Midbrain (tissue), 1 donor: ENCODE results near the gene GGA2.
"Not testable (repeated sequence)": the region's sequence is repeated elsewhere in the genome, so short reads cannot be mapped to it uniquely, and the experiment has no call there.

Source experiments
- DNase-seq: peaks from one replicate; lab custom pipeline; 2025; lab: John Stamatoyannopoulos, UW

Gene GGA2

GRCh38 chr16:23510164-23510914 is at the start of gene GGA2:
Gene GGA2, minus strand, starts transcription at chr16:23510494. Its CDS starts 83 bp downstream, at chr16:23510411.
- DNase-seq, result peak; percentile 79

- DNase-seq, result peak; percentile 25
Observed at GRCh38 chr16:23557779-23558702, 47.7 kb upstream of the GGA2 start.

- peak; percentile 99 for DNase-seq
Observed at GRCh38 chr16:23556881-23557778, 46.8 kb upstream of the GGA2 start, which contains the start of the genes EARS2 and UBFD1. Gene EARS2, minus strand, starts transcription at chr16:23557350. Its CDS starts 7 bp downstream, at chr16:23557343. Gene UBFD1, plus strand, starts transcription at chr16:23557727. Its CDS starts 16 bp downstream, at chr16:23557743.

- DNase-seq, result no peak
Observed at GRCh38 chr16:23554536-23554935, 44.2 kb upstream of the GGA2 start.

GRCh38 chr16:23552161-23552560 is 41.9 kb upstream of the GGA2 start:
- DNase-seq, result no peak

GRCh38 chr16:23549938-23550337 is 39.6 kb upstream of the GGA2 start:
- no peak for DNase-seq

- DNase-seq, result no peak
Observed at GRCh38 chr16:23544436-23544835, 34.1 kb upstream of the GGA2 start.

GRCh38 chr16:23540817-23541178 is 30.5 kb upstream of the GGA2 start:
- DNase-seq, result not testable (repeated sequence)

- no peak for DNase-seq
Observed at GRCh38 chr16:23539984-23540816, 29.9 kb upstream of the GGA2 start.

GRCh38 chr16:23538919-23539278 is 28.6 kb upstream of the GGA2 start:
- DNase-seq, result no peak

- DNase-seq, result no peak
Observed at GRCh38 chr16:23537390-23537789, 27.1 kb upstream of the GGA2 start.

GRCh38 chr16:23535901-23536300 is 25.6 kb upstream of the GGA2 start:
- DNase-seq, result no peak

GRCh38 chr16:23534868-23535860 is 24.9 kb upstream of the GGA2 start:
- DNase-seq, result no peak

- no peak for DNase-seq
Observed at GRCh38 chr16:23532448-23532847, 22.2 kb upstream of the GGA2 start.

GRCh38 chr16:23530062-23530461 is 19.8 kb upstream of the GGA2 start:
- DNase-seq, result no peak

- DNase-seq, result no peak
Observed at GRCh38 chr16:23528644-23529310, 18.5 kb upstream of the GGA2 start.

GRCh38 chr16:23527961-23528643 is 17.8 kb upstream of the GGA2 start:
- DNase-seq, result no peak

- DNase-seq, result no peak
Observed at GRCh38 chr16:23524886-23525285, 14.6 kb upstream of the GGA2 start.
